Measurements from ENCODE around the gene FAM184B. TPM values are rescaled to one million over a fixed set of nuclear protein-coding genes. Genes with fewer than 3 reads are reported as not detected.

The FAM184B gene
- total RNA-seq, 1 donor from 2014 or later = not detected

DNA sequence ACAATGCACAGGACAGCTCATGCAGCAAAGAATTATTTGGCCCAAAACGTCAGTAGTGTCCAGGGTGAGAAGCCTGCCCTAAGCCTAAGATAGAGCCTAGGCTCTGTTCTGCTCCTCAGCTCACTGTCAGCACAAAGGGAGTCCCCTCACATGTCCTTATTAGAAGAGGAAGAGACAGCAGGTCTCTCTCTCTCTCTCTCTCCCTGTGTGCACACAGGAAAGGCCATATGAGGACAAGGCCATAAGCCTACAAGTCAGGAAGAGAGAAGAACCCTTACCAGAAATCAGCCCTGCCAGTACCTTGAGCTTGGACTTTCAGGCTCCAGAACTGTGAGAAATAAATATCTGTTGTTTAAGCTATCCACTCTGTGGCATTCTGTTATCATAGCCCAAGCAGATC, 20.4 kb downstream of the FAM184B start:
- Mint-ChIP-seq H3K4me3 (ENCODE audit: unreplicated experiment) (no peak overlapping the region), H3K9me3 (ENCODE audit: unreplicated experiment) (no peaks in the 10 kb centered on the region), H3K4me1 (ENCODE audit: unreplicated experiment) (no peaks in the 10 kb centered on the region), H3K36me3 (ENCODE audit: unreplicated experiment) (no peaks in the 10 kb centered on the region), H3K27me3 (ENCODE audit: unreplicated experiment) (peaks cover 18% of the 10 kb centered on the region), H3K27ac (ENCODE audit: unreplicated experiment) (no peak overlapping the region)
- TF ChIP-seq CTCF (IDR thresholded peaks at IDR 0.05) = no peak
- DNase-seq (ENCODE audit: extremely low spot score, unreplicated experiment) = no peak

- peaks cover 22% of the 10 kb centered on the region for H3K27me3 Mint-ChIP-seq (ENCODE audit: unreplicated experiment)
- no peak for TF ChIP-seq CTCF (IDR thresholded peaks at IDR 0.05)
- H3K9me3 Mint-ChIP-seq (ENCODE audit: unreplicated experiment) = no peaks in the 10 kb centered on the region
- H3K27ac Mint-ChIP-seq (ENCODE audit: unreplicated experiment) = no peak overlapping the region
- no peaks in the 10 kb centered on the region for H3K4me1 Mint-ChIP-seq (ENCODE audit: unreplicated experiment)
- no peak for DNase-seq (ENCODE audit: extremely low spot score, unreplicated experiment)
- H3K36me3 Mint-ChIP-seq (ENCODE audit: unreplicated experiment) = no peaks in the 10 kb centered on the region
- no peak overlapping the region for H3K4me3 Mint-ChIP-seq (ENCODE audit: unreplicated experiment)
These were observed 20.8 kb downstream of the FAM184B start for GRCh38 chr4:17760626-17761025.

DNA sequence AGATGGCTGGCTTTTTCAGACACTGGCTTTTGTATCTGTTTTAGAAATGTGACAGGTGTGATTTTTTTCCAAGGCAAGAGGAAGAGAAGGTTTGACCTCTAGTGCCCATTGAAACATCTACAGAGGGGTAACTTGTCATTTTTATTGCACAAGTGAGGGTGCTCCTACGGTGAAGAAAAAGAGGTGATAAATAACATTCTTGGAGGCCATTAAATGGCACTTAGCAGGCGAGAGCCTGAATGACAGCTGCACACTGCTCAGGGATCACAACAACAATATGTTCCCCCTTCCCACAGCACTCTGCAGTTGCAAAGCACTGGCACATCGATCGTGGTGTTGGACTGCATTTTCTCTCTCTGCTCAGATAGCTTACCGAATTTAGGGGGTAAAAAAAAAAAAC, 22.9 kb downstream of the FAM184B start:
- no peak for DNase-seq (ENCODE audit: extremely low spot score, unreplicated experiment)
- peaks cover 33% of the 10 kb centered on the region for H3K27me3 Mint-ChIP-seq (ENCODE audit: unreplicated experiment)
- no peak overlapping the region for H3K27ac Mint-ChIP-seq (ENCODE audit: unreplicated experiment)
- H3K9me3 Mint-ChIP-seq (ENCODE audit: unreplicated experiment) = no peaks in the 10 kb centered on the region
- TF ChIP-seq CTCF (IDR thresholded peaks at IDR 0.05) = no peak
- no peak overlapping the region for H3K4me3 Mint-ChIP-seq (ENCODE audit: unreplicated experiment)
- no peaks in the 10 kb centered on the region for H3K4me1 Mint-ChIP-seq (ENCODE audit: unreplicated experiment)
- H3K36me3 Mint-ChIP-seq (ENCODE audit: unreplicated experiment) = no peaks in the 10 kb centered on the region

DNA sequence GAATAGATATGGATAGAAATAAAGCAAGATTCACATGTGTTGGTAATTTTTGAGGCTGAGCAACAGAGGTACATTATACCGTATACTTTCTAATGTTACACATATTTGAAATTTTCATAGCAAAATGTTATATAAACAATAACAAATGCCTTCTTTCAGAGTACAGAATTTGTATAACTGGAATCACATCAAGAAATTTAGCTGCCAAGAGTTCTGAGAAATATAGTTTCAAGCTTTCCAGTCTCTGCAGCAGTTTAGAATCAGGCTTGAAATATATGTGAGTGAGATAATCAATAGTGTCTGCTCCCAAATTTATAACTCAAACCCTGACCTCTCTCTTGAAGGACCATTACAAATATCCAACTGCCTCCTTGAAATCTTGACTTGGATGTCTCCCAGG, 23.8 kb downstream of the FAM184B start:
- H3K9me3 Mint-ChIP-seq (ENCODE audit: unreplicated experiment) = no peaks in the 10 kb centered on the region
- peaks cover 36% of the 10 kb centered on the region for H3K27me3 Mint-ChIP-seq (ENCODE audit: unreplicated experiment)
- H3K4me1 Mint-ChIP-seq (ENCODE audit: unreplicated experiment) = no peaks in the 10 kb centered on the region
- H3K4me3 Mint-ChIP-seq (ENCODE audit: unreplicated experiment) = no peak overlapping the region
- no peak for DNase-seq (ENCODE audit: extremely low spot score, unreplicated experiment)
- TF ChIP-seq CTCF (IDR thresholded peaks at IDR 0.05) = no peak
- no peak overlapping the region for H3K27ac Mint-ChIP-seq (ENCODE audit: unreplicated experiment)
- no peaks in the 10 kb centered on the region for H3K36me3 Mint-ChIP-seq (ENCODE audit: unreplicated experiment)

- Mint-ChIP-seq H3K4me1 (ENCODE audit: unreplicated experiment) (no peaks in the 10 kb centered on the region), H3K4me3 (ENCODE audit: unreplicated experiment) (no peak overlapping the region), H3K27ac (ENCODE audit: unreplicated experiment) (no peak overlapping the region), H3K27me3 (ENCODE audit: unreplicated experiment) (peaks cover 32% of the 10 kb centered on the region), H3K9me3 (ENCODE audit: unreplicated experiment) (no peaks in the 10 kb centered on the region), H3K36me3 (ENCODE audit: unreplicated experiment) (no peaks in the 10 kb centered on the region)
- no peak for DNase-seq (ENCODE audit: extremely low spot score, unreplicated experiment)
- no peak for TF ChIP-seq CTCF (IDR thresholded peaks at IDR 0.05)
These were observed 27.8 kb downstream of the FAM184B start for GRCh38 chr4:17753646-17754045.

Data from osteocyte (in vitro differentiated cells).